Measurements from ENCODE around the gene RGS5. TPM values are rescaled to one million over a fixed set of nuclear protein-coding genes. Genes with fewer than 3 reads are reported as not detected.
"Not testable (repeated sequence)": the region's sequence is repeated elsewhere in the genome, so short reads cannot be mapped to it uniquely, and the experiment has no call there.

RGS5 gene, protein sequence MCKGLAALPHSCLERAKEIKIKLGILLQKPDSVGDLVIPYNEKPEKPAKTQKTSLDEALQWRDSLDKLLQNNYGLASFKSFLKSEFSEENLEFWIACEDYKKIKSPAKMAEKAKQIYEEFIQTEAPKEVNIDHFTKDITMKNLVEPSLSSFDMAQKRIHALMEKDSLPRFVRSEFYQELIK
- total RNA-seq (2.5 TPM), polyA plus RNA-seq (1 to 10 TPM; 1.8 to 4.1 (median 2.3) TPM)

DNA sequence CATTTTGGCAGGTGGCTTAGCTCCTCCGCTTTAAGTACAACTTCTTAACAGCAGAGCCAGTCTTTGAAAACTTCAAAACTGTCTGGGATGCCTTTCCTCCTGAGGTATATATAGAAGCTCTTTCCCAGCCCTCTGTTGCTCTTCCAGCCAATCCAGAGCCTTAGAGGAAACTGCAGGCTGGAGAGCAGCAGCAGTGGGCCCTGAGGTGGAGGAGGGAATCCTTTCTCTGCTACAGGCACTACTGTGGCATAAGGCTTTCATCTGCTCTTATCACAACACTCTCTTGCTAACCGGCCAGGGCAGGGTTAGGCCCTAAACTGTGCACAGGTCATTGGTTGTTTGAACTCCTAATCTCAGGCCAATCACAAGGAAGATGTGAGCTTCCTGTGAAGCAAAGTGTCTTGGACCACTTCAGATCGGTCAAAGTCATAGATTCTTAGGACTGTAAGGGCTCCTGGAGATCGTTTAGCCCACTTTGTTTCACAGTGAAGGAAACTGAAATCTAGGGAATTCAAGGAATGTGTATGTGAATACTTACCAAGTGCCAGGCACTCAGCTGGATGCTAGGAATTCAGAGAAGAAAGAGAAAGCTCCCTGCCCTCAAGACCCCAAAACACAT lies at the start of gene RGS5:
Gene RGS5, minus strand, starts transcription at position 84 of the 619 bp plus-strand sequence. Its CDS starts 81 bp downstream, at position 3.
- Histone ChIP-seq H3K4me1 (ENCODE audit: control insufficient read depth, insufficient read depth, low read length, poor library complexity, severe bottlenecking) (no peaks in the 10 kb centered on the region), H3K36me3 (ENCODE audit: control insufficient read depth, insufficient read depth, low read length) (no peaks in the 10 kb centered on the region), H3K9me3 (ENCODE audit: control insufficient read depth in 2 of 2, low read length in 2 of 2) (no peaks in the 10 kb centered on the region), H3K27me3 (ENCODE audit: control insufficient read depth, insufficient read depth, low read length) (no peaks in the 10 kb centered on the region), H3K27ac (ENCODE audit: insufficient read depth, low read length, poor library complexity, severe bottlenecking) (no peak within 1 kb of the TSS), H3K4me3 (ENCODE audit: low read depth, low read length) (no peak within 1 kb of the TSS)
- Mint-ChIP-seq H3K4me1 (no peaks in the 10 kb centered on the region), H3K27me3 (peaks cover 4% of the 10 kb centered on the region), H3K27ac (peak within 1 kb of the TSS in 1 of 3 donors; percentile 32), H3K36me3 (no peaks in the 10 kb centered on the region), H3K9me3 (no peaks in the 10 kb centered on the region), H3K4me3 (no peak within 1 kb of the TSS)
- DNase-seq (no peak), ATAC-seq (ENCODE audit: low read depth in 2 of 2) (no peak)

DNA sequence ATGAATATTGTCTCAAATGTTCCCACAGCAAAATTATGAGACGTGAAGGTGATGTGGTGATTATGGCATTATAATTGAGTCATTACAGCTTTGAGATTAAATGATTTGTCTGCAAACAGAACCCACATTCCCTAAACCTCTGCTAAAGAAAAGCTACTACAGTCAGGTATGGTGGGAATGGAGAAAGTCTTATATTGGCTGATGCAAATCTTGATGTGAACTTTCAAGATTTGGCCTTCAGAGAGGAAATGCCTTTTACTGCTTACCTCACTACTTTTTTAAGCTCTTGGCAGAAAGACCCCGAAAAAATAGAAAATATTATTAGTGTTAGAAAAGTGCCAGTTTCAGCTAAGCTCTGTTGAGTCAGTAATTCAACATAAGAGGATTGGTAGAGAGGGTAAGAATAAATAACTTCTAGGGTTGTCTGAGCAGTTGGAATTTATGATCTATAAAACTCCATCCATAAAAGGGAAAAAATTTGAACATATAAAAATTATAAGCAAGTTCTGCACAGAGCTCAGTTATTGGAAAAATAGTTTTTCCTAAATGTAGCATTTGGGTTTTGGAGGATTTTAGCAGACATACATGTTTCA lies 47.8 kb upstream of the RGS5 start:
- Mint-ChIP-seq H3K27me3 (no peaks in the 10 kb centered on the region), H3K9me3 (peaks cover 0 to 3% (median 0%) of the 10 kb centered on the region in 7 donors), H3K4me3 (no peak overlapping the region), H3K36me3 (peaks cover 16% of the 10 kb centered on the region), H3K4me1 (no peaks in the 10 kb centered on the region), H3K27ac (no peak overlapping the region)
- no peaks in the 10 kb centered on the region for H3K9me3 ChIP-seq (ENCODE audit: control insufficient read depth in 2 of 2, low read length in 2 of 2)
- H3K4me3 ChIP-seq (ENCODE audit: low read depth, low read length) = no peak overlapping the region
- no peaks in the 10 kb centered on the region for H3K36me3 ChIP-seq (ENCODE audit: control insufficient read depth, insufficient read depth, low read length)
- no peak for DNase-seq
- ATAC-seq (ENCODE audit: low read depth in 2 of 2) = no peak
- H3K4me1 ChIP-seq (ENCODE audit: control insufficient read depth, insufficient read depth, low read length, poor library complexity, severe bottlenecking) = no peaks in the 10 kb centered on the region
- no peaks in the 10 kb centered on the region for H3K27me3 ChIP-seq (ENCODE audit: control insufficient read depth, insufficient read depth, low read length)
- H3K27ac ChIP-seq (ENCODE audit: insufficient read depth, low read length, poor library complexity, severe bottlenecking) = no peak overlapping the region

DNA sequence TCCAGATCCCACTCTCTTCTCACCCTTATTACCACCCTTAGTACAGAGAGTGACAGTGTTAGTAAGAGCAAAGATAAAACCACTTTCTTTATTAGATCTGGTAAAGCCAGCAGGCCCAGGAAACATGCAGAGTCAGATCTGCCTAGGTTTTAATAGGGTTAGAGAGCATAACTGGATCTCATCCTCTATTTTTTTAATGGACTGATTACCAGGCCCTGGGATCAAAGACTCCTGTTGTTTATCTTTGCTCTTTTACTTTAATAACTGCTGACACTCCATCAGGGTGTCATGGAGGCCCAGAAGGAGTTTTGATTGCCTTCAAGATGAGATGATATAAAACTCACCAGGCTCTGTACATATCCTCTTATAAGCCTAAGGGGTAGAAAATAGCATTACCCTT lies 45.3 kb upstream of the RGS5 start:
- Mint-ChIP-seq H3K9me3 (peaks cover 0 to under 1% (median 0%) of the 10 kb centered on the region in 7 donors), H3K36me3 (peaks cover 21% of the 10 kb centered on the region), H3K4me3 (no peak overlapping the region), H3K27ac (no peak overlapping the region), H3K27me3 (no peaks in the 10 kb centered on the region), H3K4me1 (no peaks in the 10 kb centered on the region)
- DNase-seq = no peak
- no peak overlapping the region for H3K4me3 ChIP-seq (ENCODE audit: low read depth, low read length)
- H3K36me3 ChIP-seq (ENCODE audit: control insufficient read depth, insufficient read depth, low read length) = no peaks in the 10 kb centered on the region
- H3K27me3 ChIP-seq (ENCODE audit: control insufficient read depth, insufficient read depth, low read length) = no peaks in the 10 kb centered on the region
- no peak overlapping the region for H3K27ac ChIP-seq (ENCODE audit: insufficient read depth, low read length, poor library complexity, severe bottlenecking)
- H3K9me3 ChIP-seq (ENCODE audit: control insufficient read depth in 2 of 2, low read length in 2 of 2) = no peaks in the 10 kb centered on the region
- no peak for ATAC-seq (ENCODE audit: low read depth in 2 of 2)
- no peaks in the 10 kb centered on the region for H3K4me1 ChIP-seq (ENCODE audit: control insufficient read depth, insufficient read depth, low read length, poor library complexity, severe bottlenecking)

DNA sequence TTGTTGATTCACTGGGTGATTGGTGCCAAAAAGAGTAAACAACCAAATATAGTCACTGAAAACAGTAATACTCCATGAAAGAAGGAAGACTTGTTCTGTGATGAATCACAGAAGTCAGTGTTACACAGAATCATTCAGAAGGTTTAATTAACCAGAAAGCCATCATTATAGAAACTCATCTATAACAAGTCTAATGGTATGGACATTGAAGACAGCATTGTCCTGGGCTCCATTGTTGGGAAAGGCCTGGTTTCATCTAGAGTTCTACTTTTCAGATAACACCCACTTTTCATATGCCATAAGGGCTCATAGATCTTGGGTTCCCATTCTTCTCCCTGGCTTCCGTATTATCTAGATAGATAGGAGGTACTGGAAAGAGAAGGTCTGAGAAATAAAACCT lies 41.9 kb upstream of the RGS5 start:
- not testable (repeated sequence) for H3K27ac ChIP-seq (ENCODE audit: insufficient read depth, low read length, poor library complexity, severe bottlenecking); H3K4me3 ChIP-seq (ENCODE audit: low read depth, low read length); H3K27me3 ChIP-seq (ENCODE audit: control insufficient read depth, insufficient read depth, low read length); H3K4me1 ChIP-seq (ENCODE audit: control insufficient read depth, insufficient read depth, low read length, poor library complexity, severe bottlenecking); H3K4me3 Mint-ChIP-seq; H3K36me3 ChIP-seq (ENCODE audit: control insufficient read depth, insufficient read depth, low read length); H3K9me3 Mint-ChIP-seq; DNase-seq; ATAC-seq (ENCODE audit: low read depth in 2 of 2); H3K9me3 ChIP-seq (ENCODE audit: control insufficient read depth in 2 of 2, low read length in 2 of 2); H3K27me3 Mint-ChIP-seq; H3K4me1 Mint-ChIP-seq; H3K27ac Mint-ChIP-seq
- H3K36me3 Mint-ChIP-seq = peaks cover 21% of the 10 kb centered on the region

DNA sequence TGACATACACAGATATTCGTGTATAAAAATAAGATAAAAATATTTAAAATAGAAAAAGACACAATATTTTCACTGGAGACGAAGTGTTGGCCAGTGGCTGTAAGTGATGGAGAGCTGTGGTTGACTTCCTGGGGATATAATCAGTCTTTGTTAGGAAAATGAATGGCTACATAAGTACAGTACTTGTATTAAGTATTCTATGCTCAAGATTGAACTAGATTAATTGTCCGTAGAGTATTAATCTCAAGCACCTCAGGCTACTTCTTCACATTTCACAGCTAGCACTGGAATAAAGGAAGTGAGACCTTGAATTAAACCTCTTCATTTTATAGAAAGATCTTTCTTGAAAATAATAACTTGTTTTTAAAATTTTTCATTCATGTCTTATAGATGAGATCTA lies 39.0 kb upstream of the RGS5 start:
- no peak overlapping the region for H3K4me3 ChIP-seq (ENCODE audit: low read depth, low read length)
- DNase-seq (no peak), ATAC-seq (ENCODE audit: low read depth in 2 of 2) (no peak)
- no peaks in the 10 kb centered on the region for H3K9me3 ChIP-seq (ENCODE audit: control insufficient read depth in 2 of 2, low read length in 2 of 2)
- Mint-ChIP-seq H3K36me3 (peaks cover 7% of the 10 kb centered on the region), H3K27me3 (no peaks in the 10 kb centered on the region), H3K27ac (no peak overlapping the region), H3K9me3 (peaks cover 0 to 4% (median 0%) of the 10 kb centered on the region in 7 donors), H3K4me3 (no peak overlapping the region), H3K4me1 (no peaks in the 10 kb centered on the region)
- no peaks in the 10 kb centered on the region for H3K4me1 ChIP-seq (ENCODE audit: control insufficient read depth, insufficient read depth, low read length, poor library complexity, severe bottlenecking)
- H3K36me3 ChIP-seq (ENCODE audit: control insufficient read depth, insufficient read depth, low read length) = no peaks in the 10 kb centered on the region
- H3K27ac ChIP-seq (ENCODE audit: insufficient read depth, low read length, poor library complexity, severe bottlenecking) = no peak overlapping the region
- H3K27me3 ChIP-seq (ENCODE audit: control insufficient read depth, insufficient read depth, low read length) = no peaks in the 10 kb centered on the region

DNA sequence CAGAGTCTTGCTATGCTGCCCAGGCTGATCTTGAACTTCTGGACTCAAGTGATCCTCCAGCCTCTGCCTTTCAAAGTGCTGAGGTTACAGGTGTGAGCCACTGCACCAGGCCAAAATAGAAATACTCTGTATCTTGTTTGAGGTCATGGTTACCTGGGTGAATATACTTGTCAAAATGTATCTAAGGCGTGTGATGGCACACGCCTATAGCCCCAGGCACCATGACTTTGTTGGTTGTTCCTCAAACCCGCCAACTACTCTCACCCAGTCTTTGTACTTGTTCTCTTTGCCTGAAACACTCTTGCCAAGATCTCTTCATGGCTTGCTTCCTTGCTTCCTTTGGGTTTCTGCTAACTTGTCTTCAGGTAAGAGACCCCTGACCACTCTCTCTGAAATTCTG lies 38.0 kb upstream of the RGS5 start:
- DNase-seq = no peak
- Histone ChIP-seq H3K27ac (ENCODE audit: insufficient read depth, low read length, poor library complexity, severe bottlenecking) (no peak overlapping the region), H3K36me3 (ENCODE audit: control insufficient read depth, insufficient read depth, low read length) (no peaks in the 10 kb centered on the region), H3K27me3 (ENCODE audit: control insufficient read depth, insufficient read depth, low read length) (no peaks in the 10 kb centered on the region), H3K9me3 (ENCODE audit: control insufficient read depth in 2 of 2, low read length in 2 of 2) (no peaks in the 10 kb centered on the region), H3K4me1 (ENCODE audit: control insufficient read depth, insufficient read depth, low read length, poor library complexity, severe bottlenecking) (no peaks in the 10 kb centered on the region), H3K4me3 (ENCODE audit: low read depth, low read length) (no peak overlapping the region)
- Mint-ChIP-seq H3K36me3 (peaks cover 11% of the 10 kb centered on the region), H3K27me3 (no peaks in the 10 kb centered on the region), H3K4me3 (no peak overlapping the region), H3K4me1 (no peaks in the 10 kb centered on the region), H3K9me3 (peaks cover 0 to 8% (median 0%) of the 10 kb centered on the region in 7 donors), H3K27ac (no peak overlapping the region)
- ATAC-seq (ENCODE audit: low read depth in 2 of 2) = no peak

DNA sequence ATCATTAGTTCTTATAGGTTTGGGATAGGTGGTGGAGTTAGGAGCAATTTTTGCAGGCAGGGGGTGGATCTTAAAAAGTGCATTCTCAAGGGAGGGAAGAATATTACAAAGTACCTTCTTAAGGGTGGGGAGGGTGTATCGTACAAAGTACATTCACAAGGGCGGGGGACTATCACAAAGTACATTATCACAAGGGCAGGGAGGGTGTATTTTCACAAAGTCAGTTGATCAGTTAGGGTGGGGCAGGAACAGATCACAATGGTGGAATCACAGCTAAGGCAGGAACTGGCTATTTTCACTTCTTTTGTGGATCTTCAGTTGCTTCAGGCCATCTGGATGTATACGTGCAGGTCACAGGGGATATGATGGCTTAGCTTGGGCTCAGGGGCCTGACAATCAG lies 30.9 kb upstream of the RGS5 start:
- not testable (repeated sequence) for H3K27me3 ChIP-seq (ENCODE audit: control insufficient read depth, insufficient read depth, low read length); H3K27me3 Mint-ChIP-seq; H3K4me1 Mint-ChIP-seq; H3K27ac ChIP-seq (ENCODE audit: insufficient read depth, low read length, poor library complexity, severe bottlenecking); H3K4me1 ChIP-seq (ENCODE audit: control insufficient read depth, insufficient read depth, low read length, poor library complexity, severe bottlenecking); DNase-seq; ATAC-seq (ENCODE audit: low read depth in 2 of 2); H3K9me3 Mint-ChIP-seq; H3K9me3 ChIP-seq (ENCODE audit: control insufficient read depth in 2 of 2, low read length in 2 of 2); H3K36me3 Mint-ChIP-seq; H3K4me3 Mint-ChIP-seq; H3K27ac Mint-ChIP-seq; H3K4me3 ChIP-seq (ENCODE audit: low read depth, low read length); H3K36me3 ChIP-seq (ENCODE audit: control insufficient read depth, insufficient read depth, low read length)

DNA sequence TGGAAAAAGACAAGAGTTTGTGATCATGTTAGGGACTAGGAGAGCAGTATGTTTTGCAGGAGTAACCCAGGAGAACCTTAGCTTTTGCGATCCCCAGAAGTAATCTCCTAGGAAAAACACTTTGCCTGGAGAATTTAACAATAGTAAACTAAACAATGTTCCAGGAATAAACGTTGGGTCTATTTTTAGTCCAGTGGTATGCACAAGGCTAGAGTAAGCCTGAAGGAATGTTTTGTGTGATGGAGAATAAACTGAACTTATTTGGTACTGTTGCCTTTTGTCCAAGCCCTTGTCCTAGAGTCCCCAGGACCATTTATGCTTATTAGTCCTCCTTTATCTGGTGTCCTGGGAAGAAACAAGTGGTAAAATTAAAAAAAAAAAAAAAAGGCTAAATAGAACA lies 28.7 kb upstream of the RGS5 start:
- Mint-ChIP-seq H3K36me3 (peaks cover 13% of the 10 kb centered on the region), H3K27me3 (no peaks in the 10 kb centered on the region), H3K4me3 (no peak overlapping the region), H3K9me3 (peaks cover 0 to 8% (median 4%) of the 10 kb centered on the region in 7 donors), H3K4me1 (no peaks in the 10 kb centered on the region), H3K27ac (no peak overlapping the region)
- Histone ChIP-seq H3K27me3 (ENCODE audit: control insufficient read depth, insufficient read depth, low read length) (peaks cover 2% of the 10 kb centered on the region), H3K36me3 (ENCODE audit: control insufficient read depth, insufficient read depth, low read length) (no peaks in the 10 kb centered on the region), H3K9me3 (ENCODE audit: control insufficient read depth in 2 of 2, low read length in 2 of 2) (no peaks in the 10 kb centered on the region), H3K4me1 (ENCODE audit: control insufficient read depth, insufficient read depth, low read length, poor library complexity, severe bottlenecking) (no peaks in the 10 kb centered on the region), H3K27ac (ENCODE audit: insufficient read depth, low read length, poor library complexity, severe bottlenecking) (no peak overlapping the region), H3K4me3 (ENCODE audit: low read depth, low read length) (no peak overlapping the region)
- ATAC-seq (ENCODE audit: low read depth in 2 of 2) (no peak), DNase-seq (no peak)
